HG02938 (cell line): ENCODE data around the gene PTPRA.

ENCODE experiments used
- ATAC-seq: cut with Tn5 transposase; IDR thresholded peaks from one replicate; pipeline ENCODE4 v1.9.1; 2021; ENCODE audit warnings: mild to moderate bottlenecking, moderate library complexity; ENCODE audit not compliant: unreplicated experiment

Gene PTPRA

DNA sequence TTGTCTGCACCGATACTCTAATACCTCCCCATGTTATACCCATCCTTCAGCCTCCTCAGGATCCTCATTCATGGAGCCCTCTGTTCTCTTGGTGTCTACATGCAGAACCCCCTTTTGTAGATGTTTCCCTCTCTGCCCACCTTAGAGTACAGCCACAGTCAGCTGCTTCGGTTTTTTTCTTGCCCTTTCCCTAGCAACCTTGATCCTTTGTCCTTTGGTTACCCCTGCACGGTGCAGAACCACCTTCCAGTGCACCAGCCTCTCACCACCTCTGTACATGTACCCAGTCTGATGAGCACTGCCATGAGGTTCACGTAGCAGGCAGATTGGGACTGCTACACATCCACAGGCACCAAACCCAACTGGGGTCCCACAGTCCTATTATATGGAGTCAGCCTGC is 25.5 kb upstream of the PTPRA start:
- ATAC-seq = no peak

DNA sequence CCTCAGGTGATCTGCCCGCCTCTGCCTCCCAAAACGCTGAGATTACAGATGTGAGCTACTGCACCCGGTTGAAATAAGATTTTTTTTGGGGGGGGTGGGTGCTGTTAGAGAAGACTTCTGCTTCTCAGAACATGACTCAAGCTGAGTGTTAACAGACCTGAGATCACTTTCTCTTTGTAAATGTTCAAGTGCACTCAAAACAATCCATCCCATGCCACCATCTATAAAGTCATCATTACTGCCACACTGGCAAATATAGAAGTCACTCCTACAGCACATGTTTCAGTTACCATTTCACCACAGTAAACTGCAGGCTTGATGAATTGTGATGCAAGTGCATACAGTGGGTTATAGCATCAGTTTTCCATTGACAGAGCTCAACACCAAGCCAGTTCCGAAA is 23.8 kb upstream of the PTPRA start:
- no peak for ATAC-seq

DNA sequence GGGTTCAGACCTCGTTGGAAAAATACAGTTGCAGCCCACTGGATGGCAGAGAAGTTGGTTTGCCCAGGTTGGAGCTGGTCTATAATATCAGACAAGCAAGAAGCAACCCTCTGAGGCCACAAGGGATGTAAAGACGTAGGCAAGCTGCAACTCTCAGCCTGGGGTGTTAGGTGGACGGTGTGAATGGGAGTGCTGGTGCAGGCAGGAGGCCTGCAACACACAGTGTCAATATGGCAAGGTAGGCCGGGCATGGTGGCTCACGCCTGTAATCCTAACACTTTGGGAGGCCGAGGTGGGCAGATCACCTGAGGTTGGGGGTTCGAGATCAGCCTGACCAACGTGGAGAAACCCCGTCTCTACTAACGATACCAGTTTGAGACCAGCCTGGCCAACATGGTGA is 22.2 kb upstream of the PTPRA start:
- ATAC-seq = no peak

DNA sequence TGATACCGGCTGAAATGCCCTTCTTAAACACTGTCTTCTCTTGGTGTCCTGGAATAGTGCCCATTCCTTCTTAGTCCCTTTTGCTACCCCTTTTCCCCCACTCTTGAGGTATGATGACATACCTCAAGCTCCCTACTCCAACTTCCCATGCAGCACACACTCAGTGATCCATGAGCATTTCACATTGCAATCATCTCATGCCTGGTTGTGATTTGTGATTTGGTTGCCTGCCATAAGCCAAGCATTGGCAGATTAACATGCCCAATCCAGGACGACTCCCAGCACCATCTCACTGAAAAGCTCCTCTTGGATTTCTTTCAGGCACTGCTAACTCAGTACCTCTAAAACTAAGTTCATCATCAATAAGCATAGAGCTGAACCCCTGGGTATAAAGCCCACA is 14.7 kb upstream of the PTPRA start:
- no peak for ATAC-seq

DNA sequence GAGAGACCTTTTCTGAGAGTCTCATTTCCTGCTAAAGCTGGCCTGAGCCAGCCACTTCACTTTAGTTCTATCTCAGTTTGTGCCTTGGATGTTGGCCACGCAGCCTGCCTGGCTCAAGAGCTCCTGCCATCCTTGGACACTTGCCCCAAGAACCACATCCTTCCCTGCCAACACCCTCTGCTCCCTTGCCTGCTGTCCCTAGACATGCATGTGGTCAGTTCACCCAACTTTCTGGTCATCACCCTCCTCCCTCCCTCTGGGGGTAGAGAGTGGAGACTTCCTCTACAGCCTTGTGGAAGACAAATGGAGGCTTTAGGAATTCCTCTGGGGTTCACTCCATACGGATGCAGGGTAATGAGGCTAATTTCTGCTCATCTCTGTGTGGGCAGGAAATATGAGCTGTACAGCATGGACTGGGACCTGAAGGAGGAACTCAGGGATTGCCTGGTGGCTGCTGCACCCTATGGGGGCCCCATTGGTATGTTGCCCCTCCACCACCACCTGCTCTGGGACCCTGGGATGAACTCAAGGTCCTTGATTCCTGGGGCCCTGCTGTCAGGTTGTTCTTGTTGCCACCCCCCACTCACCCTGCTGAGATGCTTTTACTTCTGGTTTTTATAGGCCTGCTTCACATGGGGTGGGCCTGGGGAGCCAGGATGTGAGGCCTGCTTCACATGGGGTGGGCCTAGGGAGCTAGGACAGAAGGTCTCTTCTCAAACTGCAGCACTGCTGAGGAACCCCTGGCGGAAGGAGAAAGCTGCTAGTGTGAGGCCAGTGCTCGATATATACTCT is 13.8 kb upstream of the PTPRA start:
- no peak for ATAC-seq

DNA sequence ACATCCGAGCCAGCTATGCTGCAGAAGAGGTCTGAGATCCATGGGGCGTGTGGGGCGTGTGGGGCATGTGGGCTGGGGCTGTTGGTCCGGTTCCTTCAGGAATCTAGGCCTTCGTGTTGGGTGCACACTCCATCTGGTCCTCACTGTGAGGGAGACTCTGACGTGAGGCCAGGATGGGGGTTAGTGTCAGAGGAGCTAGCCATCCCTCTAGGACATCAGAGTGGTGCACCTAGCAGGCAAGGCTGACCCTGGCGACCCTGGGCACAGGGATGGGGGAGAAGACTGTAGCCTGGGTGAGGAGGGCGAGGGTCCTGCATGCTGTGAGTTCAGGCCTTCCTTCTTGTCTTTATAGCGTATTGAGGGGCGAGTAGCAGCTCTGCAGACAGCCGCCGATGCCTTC is 8.7 kb upstream of the PTPRA start:
- no peak for ATAC-seq

DNA sequence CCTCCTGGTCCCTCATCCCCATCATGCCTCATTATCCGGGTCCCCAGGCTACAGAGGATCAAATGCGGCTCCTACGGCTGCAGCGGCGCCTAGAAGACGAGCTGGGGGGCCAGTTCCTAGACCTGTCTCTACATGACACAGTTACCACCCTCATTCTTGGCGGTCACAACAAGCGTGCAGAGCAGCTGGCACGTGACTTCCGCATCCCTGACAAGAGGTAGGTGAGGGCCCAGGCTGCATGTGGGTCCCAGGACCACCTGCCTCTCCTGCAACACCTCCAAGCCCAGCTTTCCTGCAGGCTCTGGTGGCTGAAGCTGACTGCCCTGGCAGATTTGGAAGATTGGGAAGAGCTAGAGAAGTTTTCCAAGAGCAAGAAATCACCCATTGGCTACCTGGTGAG is 8.2 kb upstream of the PTPRA start:
- ATAC-seq = no peak

DNA sequence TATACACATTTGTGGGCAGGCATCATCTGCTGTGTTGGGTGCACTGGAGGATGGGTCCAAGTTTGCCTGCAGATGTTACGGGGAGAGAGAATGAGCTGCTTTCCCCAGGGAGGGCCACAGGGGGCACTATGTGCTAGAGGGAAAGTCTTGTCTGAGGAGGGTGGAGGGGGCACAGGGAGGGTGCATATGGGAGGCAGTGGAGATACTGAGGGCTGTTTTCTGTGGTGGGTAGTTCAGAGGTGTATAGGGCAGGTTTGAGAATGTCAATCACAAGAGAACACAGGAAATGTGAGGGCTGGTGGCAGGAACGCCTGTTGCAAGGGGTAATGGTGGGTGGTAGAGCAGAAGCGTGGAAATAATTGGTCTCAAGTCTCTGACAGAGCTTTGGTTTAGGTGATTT is 7.7 kb upstream of the PTPRA start:
- ATAC-seq = no peak

DNA sequence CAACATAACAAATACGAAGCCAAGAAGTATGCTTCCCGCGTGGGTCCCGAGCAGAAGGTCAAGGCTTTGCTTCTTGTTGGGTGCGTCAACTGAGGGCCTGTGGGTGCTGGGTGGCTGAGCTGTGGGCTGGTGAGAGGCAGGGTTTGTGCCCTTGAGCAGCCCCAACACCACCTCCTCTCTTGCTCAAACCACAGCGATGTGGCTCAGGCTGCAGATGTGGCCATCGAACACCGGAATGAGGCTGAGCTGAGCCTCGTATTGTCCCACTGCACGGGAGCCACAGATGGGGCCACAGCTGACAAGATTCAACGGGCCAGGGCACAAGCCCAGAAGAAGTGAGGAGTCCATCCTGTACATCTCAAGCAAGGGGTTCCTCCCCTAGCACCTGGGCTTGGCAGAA is 7.0 kb upstream of the PTPRA start:
- ATAC-seq = no peak

DNA sequence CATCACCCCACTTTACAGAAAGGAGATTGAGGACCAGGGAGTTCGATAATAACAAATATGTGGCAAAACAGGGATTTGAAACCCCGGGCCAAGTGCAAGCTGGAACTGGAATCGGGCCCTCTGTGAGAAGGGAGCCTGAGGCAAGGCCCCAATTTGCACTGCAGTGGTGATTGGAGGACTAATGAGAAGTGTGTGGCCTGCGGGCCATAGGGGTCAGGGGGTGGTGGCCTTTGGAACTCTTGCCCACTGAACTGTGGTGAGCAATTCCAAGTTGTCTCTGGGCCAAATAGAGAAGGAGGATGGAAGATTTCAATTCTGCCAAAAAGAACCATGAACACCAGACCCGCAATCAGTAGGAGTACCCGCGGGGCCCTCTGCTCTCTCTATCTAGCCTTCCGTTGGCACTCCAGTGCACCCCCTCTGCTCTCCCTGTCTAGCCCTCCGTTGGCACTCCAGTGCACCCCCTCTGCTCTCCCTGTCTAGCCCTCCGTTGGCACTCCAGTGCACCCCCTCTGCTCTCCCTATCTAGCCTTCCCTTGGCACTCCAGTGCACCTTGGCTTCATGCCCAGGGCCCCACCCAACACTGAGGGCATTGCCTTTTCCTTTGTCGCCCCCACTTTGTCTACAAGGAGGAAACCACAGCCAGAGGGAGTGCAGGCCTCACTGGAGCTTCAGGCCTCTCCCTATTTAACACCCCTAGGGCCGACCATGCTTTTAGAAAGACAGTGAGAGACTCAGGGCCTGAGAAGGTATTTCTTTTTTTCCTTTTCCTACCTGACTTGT is 6.0 kb upstream of the PTPRA start:
- no peak for ATAC-seq

DNA sequence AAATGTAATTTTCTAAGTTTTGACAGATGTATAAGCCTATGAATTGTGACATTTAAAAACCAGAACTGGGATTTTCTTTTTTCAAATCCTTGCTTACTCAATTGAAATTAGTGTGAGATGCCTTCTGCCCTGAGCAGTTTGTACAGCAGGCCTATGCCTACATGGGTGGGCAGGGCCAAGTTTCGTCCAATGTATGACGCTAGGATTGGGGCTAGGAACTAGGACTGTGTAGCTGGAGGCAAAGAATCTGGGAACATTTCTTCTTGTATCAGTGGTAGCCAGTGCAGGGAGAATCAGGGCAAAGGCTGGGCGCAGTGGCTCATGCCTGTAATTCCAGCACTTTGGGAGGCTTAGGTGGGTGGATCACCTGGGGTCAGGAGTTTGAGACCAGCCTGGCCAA is 3.9 kb upstream of the PTPRA start:
- no peak for ATAC-seq

DNA sequence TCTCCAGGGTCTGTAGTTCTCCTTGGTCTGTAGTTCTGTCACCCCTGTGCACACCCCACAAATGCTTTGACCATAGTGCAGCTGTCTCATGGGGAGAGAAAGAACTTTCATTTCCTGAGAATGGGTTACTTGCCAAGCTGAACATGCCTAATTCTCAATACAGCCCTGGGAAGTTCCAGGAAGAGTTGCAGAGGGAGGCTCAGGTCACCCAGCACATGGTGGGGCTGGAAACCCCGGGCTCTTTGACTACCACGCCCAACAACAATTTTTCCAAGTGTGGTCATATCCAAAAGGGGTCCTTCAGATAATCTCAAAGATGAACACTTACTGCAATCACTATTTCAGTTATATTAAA is 2.2 kb upstream of the PTPRA start:
- ATAC-seq = no peak

DNA sequence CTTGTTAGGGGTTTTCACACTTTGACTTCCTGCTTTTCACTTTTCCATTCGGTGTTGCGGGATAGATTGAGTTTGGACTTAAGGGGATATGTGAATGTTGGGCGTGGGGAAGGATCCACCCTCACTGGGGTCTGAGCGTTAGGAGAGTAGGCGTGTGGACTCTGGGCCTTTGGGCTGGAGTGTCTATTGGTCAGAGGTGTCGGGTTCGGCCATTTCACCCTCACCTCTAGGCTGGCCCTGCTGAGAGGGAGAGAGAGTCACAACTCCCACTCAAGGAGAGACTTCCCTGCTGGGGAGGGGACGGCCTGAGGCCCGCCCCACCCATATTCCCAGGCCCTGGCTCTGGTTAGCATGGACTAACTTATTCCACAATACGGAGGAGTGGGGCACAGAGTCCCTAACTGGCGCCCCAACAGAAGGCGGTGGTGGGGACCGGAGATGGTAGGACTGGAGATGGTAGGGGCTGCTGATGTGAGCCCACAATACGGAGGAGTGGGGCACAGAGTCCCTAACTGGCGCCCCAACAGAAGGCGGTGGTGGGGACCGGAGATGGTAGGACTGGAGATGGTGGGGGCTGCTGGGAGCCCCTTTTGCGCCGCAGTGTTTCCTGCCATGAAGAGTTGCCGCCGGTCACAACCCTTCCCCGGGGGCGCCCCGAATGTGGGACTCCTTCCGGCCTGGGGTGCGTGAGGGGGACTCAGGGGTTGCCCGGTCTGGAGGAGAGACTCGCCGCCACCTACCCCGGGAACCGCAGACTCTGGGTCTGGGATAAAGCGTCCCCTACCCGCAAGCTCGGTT is 1.4 kb upstream of the PTPRA start:
- no peak for ATAC-seq

DNA sequence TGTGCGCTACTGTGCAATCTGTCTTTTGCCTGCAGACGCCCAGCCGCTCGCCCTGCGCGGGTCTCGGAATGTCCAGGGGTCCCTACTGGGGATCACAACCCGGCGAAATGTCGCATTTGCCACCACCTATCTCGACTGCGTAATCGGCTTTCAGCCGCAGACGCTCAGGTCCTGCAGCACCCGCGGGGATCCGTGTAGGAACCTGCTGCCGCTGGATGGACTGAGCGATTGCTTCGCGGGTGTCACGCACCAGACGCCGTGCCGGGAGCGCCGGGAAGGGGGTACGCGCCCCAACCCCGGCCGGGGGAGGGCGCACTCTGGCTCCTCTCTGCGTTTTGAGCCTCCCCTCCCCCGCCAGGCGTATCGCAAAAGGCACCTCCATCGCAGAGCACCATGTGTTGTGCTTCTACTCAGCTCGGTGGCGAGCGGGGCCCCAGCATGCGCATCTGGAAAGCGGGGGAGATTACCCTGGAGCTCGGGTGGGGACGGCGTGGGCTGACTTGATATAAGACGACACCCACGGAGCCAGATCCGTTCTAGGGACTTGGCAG is 747 bp upstream of the PTPRA start:
- peak; percentile 29 for ATAC-seq

DNA sequence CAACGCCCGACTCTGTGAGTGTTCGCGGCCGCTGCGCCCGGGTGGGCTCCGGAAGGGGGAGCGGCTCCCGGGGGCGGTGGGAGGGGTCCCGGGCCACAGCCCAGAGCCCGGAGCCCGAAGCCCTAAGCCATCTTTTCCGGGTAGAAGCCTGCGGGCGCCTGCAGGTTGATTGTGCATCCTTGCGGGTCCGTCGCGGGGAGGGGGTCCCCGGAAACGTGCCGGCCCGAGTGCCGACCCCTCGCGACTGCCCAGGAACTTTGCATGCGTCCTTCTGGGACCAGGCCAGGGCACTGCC is 413 bp downstream of the PTPRA start:
- ATAC-seq = peak; percentile 36

DNA sequence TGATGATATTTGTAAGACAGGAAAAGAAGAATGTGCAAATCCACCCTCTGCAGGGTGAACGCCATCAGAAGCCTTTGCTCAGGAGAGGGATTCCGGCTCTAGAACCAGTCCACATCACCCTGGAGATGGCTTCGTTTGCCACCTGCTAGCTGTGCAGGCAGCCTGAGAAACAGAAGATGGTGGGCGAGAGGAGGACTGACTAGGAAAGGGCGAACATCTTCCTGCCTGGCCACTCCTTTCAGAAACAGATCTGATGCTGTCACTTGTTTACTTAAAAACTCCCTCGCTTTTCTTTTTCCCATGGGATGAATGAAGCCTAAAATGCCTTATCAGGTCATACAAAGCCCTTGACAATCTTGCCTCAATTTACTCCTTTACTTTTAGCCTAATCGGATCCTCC is 1.2 kb downstream of the PTPRA start:
- ATAC-seq = no peak

DNA sequence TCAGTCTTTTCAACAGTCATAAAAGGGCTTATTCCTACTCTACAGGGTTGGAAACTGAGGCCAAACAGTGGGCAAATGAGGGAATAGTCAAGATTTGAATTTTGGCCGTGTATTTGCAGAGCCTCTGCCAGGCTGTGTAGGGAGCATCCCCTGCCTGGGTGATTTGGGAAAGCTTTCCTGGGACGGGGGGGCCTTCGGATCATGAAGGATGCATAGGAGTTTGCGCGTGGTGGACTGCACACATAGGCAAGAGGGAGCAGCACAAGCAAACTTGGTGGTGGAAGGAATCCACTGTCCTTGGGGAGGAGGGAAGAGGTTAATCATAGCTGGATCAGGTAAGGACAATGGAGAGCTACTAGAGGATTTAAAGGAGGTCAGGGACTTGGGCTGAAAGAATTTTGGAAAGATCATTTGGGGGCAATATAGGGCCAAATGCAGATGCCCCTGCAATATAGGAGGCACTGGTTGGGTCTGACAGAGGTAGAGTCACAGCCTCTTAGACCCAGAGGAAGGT is 2.5 kb downstream of the PTPRA start:
- no peak for ATAC-seq

DNA sequence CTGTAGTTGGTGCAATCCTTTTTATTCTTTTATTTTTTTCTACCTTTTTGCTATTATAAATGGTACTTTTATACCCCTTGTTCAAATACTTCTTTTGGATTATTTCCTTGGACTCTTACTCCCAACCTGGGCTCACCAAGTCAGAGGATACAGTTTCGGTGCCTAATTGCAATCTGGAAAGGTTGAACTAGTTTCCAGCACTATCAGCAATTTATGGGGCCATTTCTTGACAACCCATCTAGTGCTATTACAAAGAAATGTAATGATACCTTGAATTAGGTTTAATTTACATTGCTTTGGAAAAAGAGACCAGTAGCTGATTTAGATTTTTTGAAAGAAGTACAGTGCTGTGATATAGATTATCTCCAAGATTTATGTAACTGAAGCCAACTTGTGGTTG is 5.2 kb downstream of the PTPRA start:
- ATAC-seq = no peak

DNA sequence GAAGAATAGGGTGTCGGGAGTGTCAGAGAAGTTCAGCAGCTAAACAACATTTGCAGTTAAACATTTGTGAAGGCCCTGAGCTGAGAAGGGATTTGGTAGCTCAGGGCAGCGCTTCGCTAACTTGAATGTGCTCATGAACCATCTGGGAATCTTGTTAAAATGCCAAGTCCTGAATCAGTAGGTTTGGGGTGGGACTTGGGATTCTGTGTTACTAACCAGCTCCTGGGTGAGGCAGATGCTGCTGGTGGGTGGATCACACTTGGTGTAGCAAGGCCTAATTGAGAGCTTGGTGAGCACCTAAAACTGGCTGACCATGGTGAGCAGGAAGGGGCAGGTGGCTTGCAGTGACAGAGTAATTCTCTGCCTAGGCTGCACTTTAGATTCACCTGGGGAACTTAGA is 5.9 kb downstream of the PTPRA start:
- no peak for ATAC-seq

DNA sequence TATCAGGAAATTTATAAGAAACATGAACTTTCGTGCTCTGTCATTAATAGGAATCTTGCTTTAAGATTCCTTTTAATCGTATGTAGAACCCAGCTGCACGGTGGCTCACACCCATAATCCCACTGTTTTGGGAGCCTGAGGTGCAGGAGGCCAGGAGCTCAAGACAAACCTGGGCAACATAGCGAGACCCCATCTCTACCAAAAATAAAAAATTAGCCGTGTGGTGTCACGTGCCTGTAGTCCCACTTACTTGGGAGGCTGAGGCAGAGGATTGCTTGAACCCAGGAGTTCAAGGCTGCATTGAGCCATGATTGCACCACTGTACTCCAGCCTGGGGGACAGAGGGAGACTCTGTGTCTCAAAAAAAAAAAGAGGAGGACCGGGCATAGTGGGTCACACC is 7.4 kb downstream of the PTPRA start:
- no peak for ATAC-seq
